C4-2B (cell line): ENCODE measurements around the gene PLBD2.

Source experiments
- CTCF ChIP-seq: fragments of 450-650 bp; conservative IDR thresholded peaks from 2 replicates; pipeline ENCODE4 v1.5.1; 2017; ENCODE audit warnings: mild to moderate bottlenecking
- ZFX ChIP-seq: fragments of 450-650 bp; IDR thresholded peaks from 2 replicates; pipeline ENCODE4 v1.6.1; 2017

GRCh38 chr12:113334786-113335539, 23.4 kb upstream of the PLBD2 start, which contains the start of gene SLC8B1:
- TF ChIP-seq CTCF (no peak), ZFX (0 out of 2 replicates have a peak, but pooled peaks have one; percentile 15)
